Activated naive CD4-positive, alpha-beta T cell treated with Interleukin-2 at 50 U/mL for 16 hours (primary cell): ENCODE data around the gene DSPP.
A peak's percentile ranks its signal among the peaks of the same experiment; 100 is the strongest.
"Not testable (repeated sequence)": the region's sequence is repeated elsewhere in the genome, so short reads cannot be mapped to it uniquely, and the experiment has no call there.

ENCODE experiments used
- DNase-seq: peaks from one replicate; pipeline ENCODE4 v3.0.0-alpha.2; 2020

Gene DSPP

GRCh38 chr4:87608229-87608628 lies at the start of gene DSPP:
Gene DSPP (plus strand): TSS chr4:87608529. CDS start chr4:87610909, 2,380 bp downstream.
- no peak for DNase-seq

- peak; percentile 7 for DNase-seq
Measured at GRCh38 chr4:87559090-87559837, 49.1 kb upstream of the DSPP start.

- DNase-seq = no peak
Measured at GRCh38 chr4:87560802-87561201, 47.5 kb upstream of the DSPP start.

GRCh38 chr4:87565746-87566145 lies 42.6 kb upstream of the DSPP start:
- no peak for DNase-seq

GRCh38 chr4:87566276-87566675 lies 42.1 kb upstream of the DSPP start:
- no peak for DNase-seq

- no peak for DNase-seq
Measured at GRCh38 chr4:87567191-87567590, 41.1 kb upstream of the DSPP start.

GRCh38 chr4:87570290-87570805 lies 38.0 kb upstream of the DSPP start:
- no peak for DNase-seq

- DNase-seq = not testable (repeated sequence)
Measured at GRCh38 chr4:87574376-87574775, 34.0 kb upstream of the DSPP start.

GRCh38 chr4:87574996-87575395 lies 33.3 kb upstream of the DSPP start:
- DNase-seq = no peak

- DNase-seq = no peak
Measured at GRCh38 chr4:87575408-87575807, 32.9 kb upstream of the DSPP start.

GRCh38 chr4:87575983-87576382 lies 32.3 kb upstream of the DSPP start:
- no peak for DNase-seq

GRCh38 chr4:87579478-87579877 lies 28.9 kb upstream of the DSPP start:
- no peak for DNase-seq

- no peak for DNase-seq
Measured at GRCh38 chr4:87580057-87580456, 28.3 kb upstream of the DSPP start.

GRCh38 chr4:87584222-87584908 lies 24.0 kb upstream of the DSPP start:
- no peak for DNase-seq

GRCh38 chr4:87589531-87589930 lies 18.8 kb upstream of the DSPP start:
- no peak for DNase-seq

- DNase-seq = no peak
Measured at GRCh38 chr4:87592124-87592523, 16.2 kb upstream of the DSPP start.

- no peak for DNase-seq
Measured at GRCh38 chr4:87601361-87601760, 7.0 kb upstream of the DSPP start.

- no peak for DNase-seq
Measured at GRCh38 chr4:87614292-87614890, 6.1 kb downstream of the DSPP start.

GRCh38 chr4:87616268-87616667 lies 7.9 kb downstream of the DSPP start:
- no peak for DNase-seq

- no peak for DNase-seq
Measured at GRCh38 chr4:87620086-87620485, 11.8 kb downstream of the DSPP start.

GRCh38 chr4:87620491-87620890 lies 12.2 kb downstream of the DSPP start:
- no peak for DNase-seq

GRCh38 chr4:87622303-87622702 lies 14.0 kb downstream of the DSPP start:
- no peak for DNase-seq

- DNase-seq = no peak
Measured at GRCh38 chr4:87624698-87625097, 16.4 kb downstream of the DSPP start.

GRCh38 chr4:87631668-87632067 lies 23.3 kb downstream of the DSPP start:
- no peak for DNase-seq
